GM21723 (cell line): Measurements from ENCODE around the gene LYPD6B.

Experiments used
- ATAC-seq: cut with Tn5 transposase; IDR thresholded peaks from one replicate; pipeline ENCODE4 v1.9.1; 2021; ENCODE audit warnings: mild to moderate bottlenecking, moderate library complexity; ENCODE audit not compliant: unreplicated experiment

Gene LYPD6B

GRCh38 chr2:149152469-149152953, 114.0 kb downstream of the LYPD6B start:
- ATAC-seq: no peak

GRCh38 chr2:149155196-149155969, 116.9 kb downstream of the LYPD6B start:
- ATAC-seq: no peak

GRCh38 chr2:149155988-149156387, 117.5 kb downstream of the LYPD6B start:
- ATAC-seq: no peak

- ATAC-seq: no peak
Measured at GRCh38 chr2:149156971-149157740, 118.7 kb downstream of the LYPD6B start.

- ATAC-seq: no peak
Measured at GRCh38 chr2:149158957-149159356, 120.5 kb downstream of the LYPD6B start.

- ATAC-seq: no peak
Measured at GRCh38 chr2:149160195-149160594, 121.7 kb downstream of the LYPD6B start.

GRCh38 chr2:149160701-149161217, 122.3 kb downstream of the LYPD6B start:
- peak; percentile 98 for ATAC-seq

GRCh38 chr2:149161481-149162225, 123.2 kb downstream of the LYPD6B start:
- no peak for ATAC-seq

- ATAC-seq: no peak
Measured at GRCh38 chr2:149164296-149164695, 125.8 kb downstream of the LYPD6B start.

GRCh38 chr2:149164827-149165226, 126.3 kb downstream of the LYPD6B start:
- ATAC-seq: no peak

GRCh38 chr2:149167001-149167780, 128.7 kb downstream of the LYPD6B start:
- ATAC-seq: peak; percentile 88

- no peak for ATAC-seq
Measured at GRCh38 chr2:149167941-149168340, 129.4 kb downstream of the LYPD6B start.

GRCh38 chr2:149169656-149170055, 131.2 kb downstream of the LYPD6B start:
- ATAC-seq: no peak

- ATAC-seq: no peak
Measured at GRCh38 chr2:149170156-149170555, 131.7 kb downstream of the LYPD6B start.

GRCh38 chr2:149170911-149171310, 132.4 kb downstream of the LYPD6B start:
- ATAC-seq: no peak

- no peak for ATAC-seq
Measured at GRCh38 chr2:149173220-149173619, 134.7 kb downstream of the LYPD6B start.

- no peak for ATAC-seq
Measured at GRCh38 chr2:149175956-149176355, 137.5 kb downstream of the LYPD6B start.

- no peak for ATAC-seq
Measured at GRCh38 chr2:149178612-149179011, 140.1 kb downstream of the LYPD6B start.

- ATAC-seq: no peak
Measured at GRCh38 chr2:149180226-149180875, 141.9 kb downstream of the LYPD6B start.

GRCh38 chr2:149183187-149183586, 144.7 kb downstream of the LYPD6B start:
- no peak for ATAC-seq
